Measurements from ENCODE around the gene KANSL1L. TPM values are rescaled to one million over a fixed set of nuclear protein-coding genes. Genes with fewer than 3 reads are reported as not detected.

KANSL1L gene
- total RNA-seq, 4 donors from 2014 or later, result 50.3 to 81.8 (median 55.2) TPM

- no peak overlapping the region for H3K27ac ChIP-seq
- intact Hi-C loops (cut with DNase I; ENCODE audit: low total_unique reads), result no loop called here
- TF ChIP-seq POLR2A (IDR thresholded peaks at IDR 0.05), result no peak
- H3K36me3 ChIP-seq, result no peaks in the 10 kb centered on the region
- no peak for DNase-seq
- no peaks in the 10 kb centered on the region for H3K4me1 ChIP-seq
- H3K27me3 ChIP-seq, result no peaks in the 10 kb centered on the region
- H3K4me3 ChIP-seq, result no peak overlapping the region
- H3K9me3 ChIP-seq, result no peaks in the 10 kb centered on the region
Observed at GRCh38 chr2:210055825-210056224, 115.4 kb downstream of the KANSL1L start.

GRCh38 chr2:210054696-210055095 lies 116.5 kb downstream of the KANSL1L start:
- intact Hi-C loops (cut with DNase I; ENCODE audit: low total_unique reads), result no loop called here
- H3K4me1 ChIP-seq, result no peaks in the 10 kb centered on the region
- H3K27me3 ChIP-seq, result no peaks in the 10 kb centered on the region
- no peaks in the 10 kb centered on the region for H3K36me3 ChIP-seq
- no peak overlapping the region for H3K4me3 ChIP-seq
- H3K27ac ChIP-seq, result no peak overlapping the region
- no peak for DNase-seq
- no peak for TF ChIP-seq POLR2A (IDR thresholded peaks at IDR 0.05)
- no peak for TF ChIP-seq CTCF (IDR thresholded peaks at IDR 0.05)
- H3K9me3 ChIP-seq, result no peaks in the 10 kb centered on the region

- TF ChIP-seq CTCF (IDR thresholded peaks at IDR 0.05) (no peak), POLR2A (IDR thresholded peaks at IDR 0.05) (no peak)
- Histone ChIP-seq H3K4me3 (no peak overlapping the region), H3K9me3 (peaks cover 0 to 5% of the 10 kb centered on the region in 2 donors), H3K27ac (no peak overlapping the region), H3K36me3 (no peaks in the 10 kb centered on the region), H3K4me1 (no peaks in the 10 kb centered on the region), H3K27me3 (no peaks in the 10 kb centered on the region)
- intact Hi-C loops (cut with DNase I; ENCODE audit: low total_unique reads), result no loop called here
- DNase-seq, result no peak
Observed at GRCh38 chr2:210050885-210051284, 120.3 kb downstream of the KANSL1L start.

- Histone ChIP-seq H3K27me3 (no peaks in the 10 kb centered on the region), H3K36me3 (no peaks in the 10 kb centered on the region), H3K9me3 (peaks cover 0 to 5% of the 10 kb centered on the region in 2 donors), H3K27ac (no peak overlapping the region), H3K4me1 (no peaks in the 10 kb centered on the region), H3K4me3 (no peak overlapping the region)
- intact Hi-C loops (cut with DNase I; ENCODE audit: low total_unique reads), result no loop called here
- TF ChIP-seq CTCF (IDR thresholded peaks at IDR 0.05) (no peak), POLR2A (IDR thresholded peaks at IDR 0.05) (no peak)
- no peak for DNase-seq
Observed at GRCh38 chr2:210049831-210050230, 121.4 kb downstream of the KANSL1L start.

- H3K4me1 ChIP-seq, result no peaks in the 10 kb centered on the region
- intact Hi-C loops (cut with DNase I; ENCODE audit: low total_unique reads), result no loop called here
- DNase-seq, result no peak
- H3K27me3 ChIP-seq, result no peaks in the 10 kb centered on the region
- peaks cover 0 to 5% of the 10 kb centered on the region in 2 donors for H3K9me3 ChIP-seq
- no peaks in the 10 kb centered on the region for H3K36me3 ChIP-seq
- H3K27ac ChIP-seq, result no peak overlapping the region
- TF ChIP-seq POLR2A (IDR thresholded peaks at IDR 0.05) (no peak), CTCF (IDR thresholded peaks at IDR 0.05) (no peak)
- H3K4me3 ChIP-seq, result no peak overlapping the region
Observed at GRCh38 chr2:210046851-210047500, 124.2 kb downstream of the KANSL1L start.

GRCh38 chr2:210038078-210038477 lies 133.1 kb downstream of the KANSL1L start:
- H3K27me3 ChIP-seq, result no peaks in the 10 kb centered on the region
- no peaks in the 10 kb centered on the region for H3K9me3 ChIP-seq
- no peak for DNase-seq
- no peak overlapping the region for H3K27ac ChIP-seq
- H3K4me3 ChIP-seq, result no peak overlapping the region
- TF ChIP-seq CTCF (IDR thresholded peaks at IDR 0.05) (no peak), POLR2A (IDR thresholded peaks at IDR 0.05) (no peak)
- intact Hi-C loops (cut with DNase I; ENCODE audit: low total_unique reads), result no loop called here
- H3K4me1 ChIP-seq, result no peaks in the 10 kb centered on the region
- no peaks in the 10 kb centered on the region for H3K36me3 ChIP-seq

Data from uterus (tissue), 4 donors.